Upper lobe of left lung (tissue), 6 donors: Measurements from ENCODE around the gene HS3ST5. TPM values are rescaled to one million over a fixed set of nuclear protein-coding genes. Genes with fewer than 3 reads are reported as not detected.
"Not testable (repeated sequence)": the region's sequence is repeated elsewhere in the genome, so short reads cannot be mapped to it uniquely, and the experiment has no call there.

ENCODE experiments used
- ATAC-seq, 2 donors: fragments of 200-7000 bp; cut with Tn5 transposase; one replicate each; pipeline ENCODE4 v1.9.1; 2022; ENCODE audit warnings: mild to moderate bottlenecking in 2 of 2, moderate library complexity in 2 of 2; ENCODE audit not compliant: low FRiP score in 2 of 2
- DNase-seq, 2 donors: peaks; one replicate each; pipeline ENCODE4 v3.0.0-alpha.2; 2019 to 2020
- H3K27ac ChIP-seq, 4 donors: fragments of 200-600 bp; sonication (generic); one replicate each; pipeline ENCODE4 v1.5.1; 2016 to 2019
- H3K27me3 ChIP-seq, 4 donors: fragments of 200-600 bp; sonication (generic); one replicate each; pipeline ENCODE4 v1.5.1; 2017 to 2019
- H3K36me3 ChIP-seq, 4 donors: fragments of 200-600 bp; sonication (generic); one replicate each; pipeline ENCODE4 v1.5.1; 2016 to 2019
- H3K4me1 ChIP-seq, 4 donors: fragments of 200-600 bp; sonication (generic); one replicate each; pipeline ENCODE4 v1.5.1; 2018 to 2019
- H3K4me3 ChIP-seq, 4 donors: fragments of 200-600 bp; sonication (generic); one replicate each; pipeline ENCODE4 v1.5.1; 2017 to 2019; ENCODE audit warnings: mild to moderate bottlenecking in 2 of 4, moderate library complexity in 1 of 4
- H3K9me3 ChIP-seq, 4 donors: fragments of 200-600 bp; sonication (generic); one replicate each; pipeline ENCODE4 v1.5.1; 2018 to 2019
- EP300 ChIP-seq, 4 donors: sonication (generic); formaldehyde crosslinking; IDR thresholded peaks; one replicate each; pipeline ENCODE4 v1.5.1; 2017; ENCODE audit warnings: antibody characterized with exemption in 4 of 4, control low read depth in 2 of 4
- POLR2A ChIP-seq, 4 donors: fragments of 450-650 bp; IDR thresholded peaks; one replicate each; pipeline ENCODE4 v1.5.1; 2016 to 2017; ENCODE audit warnings: antibody characterized with exemption in 4 of 4, mild to moderate bottlenecking in 2 of 4
- POLR2AphosphoS5 ChIP-seq, 2 donors: sonication (generic); formaldehyde crosslinking; IDR thresholded peaks; one replicate each; pipeline ENCODE4 v1.5.1; 2017; ENCODE audit warnings: antibody characterized with exemption in 2 of 2
- WGBS, 2 donors: methylation state at CpG; one replicate each; pipeline ENCODE4 v1.1.5; 2017 to 2018; 5-methylcytosine and 5-hydroxymethylcytosine counted together
- total RNA-seq, 6 donors: library from RNA; depleted of rRNA in 4 of 6; stranded (reverse); fragments of >200 nt in 4 of 6; gene quantifications; one replicate each; pipeline versions ENCODE4 v1.1.0 to v1.2.1, GENCODE V29; 2016 to 2021
- TF ChIP-seq, protein P1 (sequence below), 6 experiments: fragments of 450-650 bp in 4 of 6; fragments of 200-600 bp in 2 of 6; sonication (generic) in 2 of 6; IDR thresholded peaks; one replicate each; pipeline ENCODE4 v1.5.1; 2016 to 2019; ENCODE audit warnings: antibody characterized with exemption in 6 of 6
- donor health status: DM: no; HTN: no; CAD: no; lungs with moderate emphysema.
- donor health status: DM: no; HTN: yes; CAD: no; lungs with severe emphysema.

Gene HS3ST5
- total RNA-seq, 6 donors from 2014 or later: 0.17 to 0.52 (median 0.30) TPM; not detected in 1

DNA sequence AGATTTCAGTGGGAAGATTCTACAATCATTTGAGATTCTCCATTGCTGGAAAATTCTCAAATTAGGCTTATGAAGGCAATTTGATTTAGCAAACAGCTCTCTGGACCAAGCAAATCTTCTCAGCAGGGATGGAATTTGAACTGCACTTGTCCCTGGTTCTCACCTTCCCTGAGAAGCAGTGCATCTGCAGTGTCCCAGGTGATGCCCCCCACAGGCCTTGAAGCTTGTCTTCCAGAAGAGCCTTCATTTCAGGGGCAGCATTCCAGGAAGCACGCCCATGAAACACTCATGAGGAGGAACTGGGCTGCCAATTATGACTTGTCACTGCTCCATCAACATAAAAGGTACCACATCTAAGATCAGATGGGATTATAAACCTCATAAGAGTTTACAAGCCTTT, 289.0 kb downstream of the HS3ST5 start:
- ATAC-seq: no peak
- Histone ChIP-seq H3K4me1 (no peaks in the 10 kb centered on the region), H3K9me3 (no peaks in the 10 kb centered on the region), H3K27ac (no peak overlapping the region), H3K27me3 (no peaks in the 10 kb centered on the region), H3K36me3 (no peaks in the 10 kb centered on the region), H3K4me3 (no peak overlapping the region)
- 45 to 71% methylated on average over 1 of the region's 1 CpG for WGBS, 2 donors
- no peak for DNase-seq
- no peak for TF ChIP-seq POLR2AphosphoS5 (IDR thresholded peaks at IDR 0.05)
- TF ChIP-seq POLR2A (IDR thresholded peaks at IDR 0.05): no peak
- TF ChIP-seq, protein P1, sequence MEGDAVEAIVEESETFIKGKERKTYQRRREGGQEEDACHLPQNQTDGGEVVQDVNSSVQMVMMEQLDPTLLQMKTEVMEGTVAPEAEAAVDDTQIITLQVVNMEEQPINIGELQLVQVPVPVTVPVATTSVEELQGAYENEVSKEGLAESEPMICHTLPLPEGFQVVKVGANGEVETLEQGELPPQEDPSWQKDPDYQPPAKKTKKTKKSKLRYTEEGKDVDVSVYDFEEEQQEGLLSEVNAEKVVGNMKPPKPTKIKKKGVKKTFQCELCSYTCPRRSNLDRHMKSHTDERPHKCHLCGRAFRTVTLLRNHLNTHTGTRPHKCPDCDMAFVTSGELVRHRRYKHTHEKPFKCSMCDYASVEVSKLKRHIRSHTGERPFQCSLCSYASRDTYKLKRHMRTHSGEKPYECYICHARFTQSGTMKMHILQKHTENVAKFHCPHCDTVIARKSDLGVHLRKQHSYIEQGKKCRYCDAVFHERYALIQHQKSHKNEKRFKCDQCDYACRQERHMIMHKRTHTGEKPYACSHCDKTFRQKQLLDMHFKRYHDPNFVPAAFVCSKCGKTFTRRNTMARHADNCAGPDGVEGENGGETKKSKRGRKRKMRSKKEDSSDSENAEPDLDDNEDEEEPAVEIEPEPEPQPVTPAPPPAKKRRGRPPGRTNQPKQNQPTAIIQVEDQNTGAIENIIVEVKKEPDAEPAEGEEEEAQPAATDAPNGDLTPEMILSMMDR (IDR thresholded peaks at IDR 0.05): no peak
- no peak for TF ChIP-seq EP300 (IDR thresholded peaks at IDR 0.05)

GRCh38 chr6:114052141-114052540, 290.7 kb downstream of the HS3ST5 start:
- Histone ChIP-seq H3K4me3 (no peak overlapping the region), H3K27ac (no peak overlapping the region), H3K27me3 (no peaks in the 10 kb centered on the region), H3K9me3 (no peaks in the 10 kb centered on the region), H3K36me3 (no peaks in the 10 kb centered on the region), H3K4me1 (no peaks in the 10 kb centered on the region)
- no peak for TF ChIP-seq POLR2AphosphoS5 (IDR thresholded peaks at IDR 0.05)
- TF ChIP-seq EP300 (IDR thresholded peaks at IDR 0.05): no peak
- TF ChIP-seq, protein P1 (IDR thresholded peaks at IDR 0.05): no peak
- TF ChIP-seq POLR2A (IDR thresholded peaks at IDR 0.05): no peak
- DNase-seq (no peak), ATAC-seq (no peak)
- WGBS, 2 donors: 90 to 95% methylated on average over 3 of the region's 3 CpGs

DNA sequence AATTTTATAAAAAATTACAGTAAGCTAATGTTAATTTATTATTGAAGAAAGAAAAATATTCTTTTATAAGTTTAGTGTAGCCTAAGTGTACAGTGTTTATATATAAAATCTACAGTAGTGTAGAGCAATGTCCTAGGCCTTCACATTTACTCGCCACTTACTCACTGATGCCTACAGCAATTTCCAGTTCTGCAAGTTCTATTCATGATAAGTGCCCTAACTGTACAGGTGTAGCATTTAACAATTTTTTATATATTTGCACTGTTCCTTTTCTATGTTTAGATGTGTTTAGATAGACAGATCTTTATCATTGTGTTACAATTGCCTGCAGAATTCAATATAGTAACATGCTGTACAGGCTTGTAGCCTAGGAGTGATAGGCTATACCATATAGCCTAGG, 291.8 kb downstream of the HS3ST5 start:
- no peak overlapping the region for H3K4me3 ChIP-seq
- DNase-seq (no peak), ATAC-seq (no peak)
- H3K27ac ChIP-seq: no peak overlapping the region
- H3K9me3 ChIP-seq: no peaks in the 10 kb centered on the region
- no peaks in the 10 kb centered on the region for H3K27me3 ChIP-seq
- no peaks in the 10 kb centered on the region for H3K36me3 ChIP-seq
- TF ChIP-seq POLR2A (IDR thresholded peaks at IDR 0.05) (no peak), EP300 (IDR thresholded peaks at IDR 0.05) (no peak), POLR2AphosphoS5 (IDR thresholded peaks at IDR 0.05) (no peak)
- TF ChIP-seq, protein P1 (IDR thresholded peaks at IDR 0.05): no peak
- 80 to 83% methylated on average over 1 of the region's 1 CpG for WGBS, 2 donors
- no peaks in the 10 kb centered on the region for H3K4me1 ChIP-seq

DNA sequence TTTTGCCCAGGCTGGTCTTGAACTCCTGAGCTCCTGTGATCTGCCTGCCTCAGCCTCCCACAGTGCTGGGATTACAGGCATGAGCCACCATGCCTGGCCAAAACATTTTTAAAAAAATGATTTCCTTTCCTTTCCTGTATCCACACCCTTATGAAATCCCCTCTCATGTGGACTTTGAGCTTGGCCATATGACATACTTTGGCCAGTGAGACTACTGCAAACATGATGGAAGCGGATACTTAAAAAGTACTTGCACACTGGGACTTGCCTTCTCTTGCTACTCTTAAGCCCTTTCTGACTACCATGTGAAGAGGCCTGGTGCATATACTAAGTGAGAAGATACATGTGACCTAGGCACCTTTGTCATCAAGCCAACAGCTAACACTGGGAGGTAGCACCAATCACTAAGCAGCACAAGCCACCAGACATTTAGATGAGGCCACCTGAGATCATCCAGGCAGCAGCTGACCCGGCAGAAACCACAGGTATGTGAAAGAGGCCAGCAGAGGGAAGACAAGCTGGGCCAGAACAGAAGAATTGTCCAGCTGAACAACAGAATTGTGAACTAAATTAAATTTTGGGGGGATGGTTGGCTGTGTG, 293.4 kb downstream of the HS3ST5 start:
- TF ChIP-seq POLR2AphosphoS5 (IDR thresholded peaks at IDR 0.05): no peak
- H3K36me3 ChIP-seq: no peaks in the 10 kb centered on the region
- ATAC-seq (no peak), DNase-seq (no peak)
- 83 to 94% methylated on average over 2 of the region's 2 CpGs for WGBS, 2 donors
- no peaks in the 10 kb centered on the region for H3K9me3 ChIP-seq
- no peaks in the 10 kb centered on the region for H3K27me3 ChIP-seq
- H3K4me3 ChIP-seq: no peak overlapping the region
- H3K4me1 ChIP-seq: no peaks in the 10 kb centered on the region
- no peak overlapping the region for H3K27ac ChIP-seq

- H3K36me3 ChIP-seq, H3K4me1 ChIP-seq, H3K4me3 ChIP-seq, DNase-seq, H3K27me3 ChIP-seq, ATAC-seq, H3K27ac ChIP-seq, H3K9me3 ChIP-seq: not testable (repeated sequence)
- 95 to 97% methylated on average over 5 of the region's 5 CpGs for WGBS, 2 donors
Observed at GRCh38 chr6:114044566-114044965, 298.3 kb downstream of the HS3ST5 start.

DNA sequence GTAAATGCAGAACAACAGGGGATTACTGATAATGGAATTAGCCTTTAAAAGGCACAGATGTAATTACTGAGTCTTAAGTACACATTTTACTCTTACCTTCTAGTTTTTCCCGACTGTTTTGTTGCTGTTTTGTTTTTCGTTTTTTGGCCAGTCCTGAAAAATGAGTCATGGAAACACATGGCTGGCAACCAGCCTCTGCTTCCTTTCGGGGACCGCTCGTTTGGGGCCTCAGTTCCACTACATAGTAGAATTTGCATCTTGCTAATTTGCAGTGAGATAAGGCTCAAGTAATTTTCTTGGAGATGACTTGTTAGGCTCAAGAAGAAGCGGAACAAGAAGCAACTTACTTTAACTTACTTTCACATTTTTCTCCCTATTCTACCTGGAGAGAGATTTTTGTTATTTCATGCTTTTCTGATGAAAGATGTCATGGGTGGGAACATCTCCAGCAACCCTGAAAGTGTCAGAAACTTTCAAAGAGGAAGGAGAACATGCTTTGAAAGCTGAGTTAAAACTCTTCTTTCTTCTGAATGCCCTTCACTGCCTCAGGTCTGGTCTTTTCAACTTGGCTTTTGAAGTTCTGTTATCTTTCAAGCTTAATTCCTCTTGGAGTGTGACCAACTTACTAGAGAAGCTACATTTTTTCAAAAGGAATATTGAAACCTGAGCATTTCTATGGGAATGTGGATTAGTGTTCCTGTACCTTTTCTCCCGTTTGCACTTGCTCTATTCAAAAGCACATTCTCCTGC, 300.4 kb downstream of the HS3ST5 start:
- 75 to 82% methylated on average over 7 of the region's 7 CpGs for WGBS, 2 donors
- Histone ChIP-seq H3K4me1 (no peaks in the 10 kb centered on the region), H3K9me3 (no peaks in the 10 kb centered on the region), H3K27ac (no peak overlapping the region), H3K27me3 (no peaks in the 10 kb centered on the region), H3K36me3 (no peaks in the 10 kb centered on the region), H3K4me3 (no peak overlapping the region)
- TF ChIP-seq POLR2AphosphoS5 (IDR thresholded peaks at IDR 0.05): no peak
- TF ChIP-seq POLR2A (IDR thresholded peaks at IDR 0.05): no peak
- TF ChIP-seq, protein P1 (IDR thresholded peaks at IDR 0.05): no peak
- no peak for TF ChIP-seq EP300 (IDR thresholded peaks at IDR 0.05)
- DNase-seq (no peak), ATAC-seq (no peak)
